22Rv1 (cell line): ENCODE measurements around the gene EIF4G3.

Source experiments
- ZFX ChIP-seq: fragments of 450-650 bp; IDR thresholded peaks from 2 replicates; pipeline ENCODE4 v1.6.1; 2017; ENCODE audit warnings: antibody characterized with exemption, borderline replicate concordance
- TF ChIP-seq, protein P1 (sequence below): fragments of 450-650 bp; IDR thresholded peaks from 2 replicates; pipeline ENCODE4 v1.5.1; 2017; ENCODE audit warnings: mild to moderate bottlenecking

DNA sequence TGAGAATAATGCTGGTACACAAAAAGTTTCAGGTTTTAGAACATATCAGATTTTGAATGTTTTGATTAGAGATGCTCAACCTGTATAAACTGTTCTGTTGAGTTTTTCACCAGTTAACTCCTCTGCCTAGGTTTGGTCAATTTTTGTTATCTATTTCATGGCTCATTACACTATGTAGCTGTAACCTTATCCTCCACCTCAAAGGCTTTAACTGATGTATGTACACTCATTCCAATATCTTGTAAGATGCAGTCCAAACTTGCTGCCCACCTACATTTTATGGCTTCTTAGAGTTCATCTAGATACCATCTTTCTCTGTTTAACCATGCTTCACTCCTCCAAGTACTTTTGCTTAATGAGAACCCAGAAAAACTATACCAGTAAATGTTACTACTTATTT is 107.8 kb downstream of the EIF4G3 start:
- TF ChIP-seq, protein P1, sequence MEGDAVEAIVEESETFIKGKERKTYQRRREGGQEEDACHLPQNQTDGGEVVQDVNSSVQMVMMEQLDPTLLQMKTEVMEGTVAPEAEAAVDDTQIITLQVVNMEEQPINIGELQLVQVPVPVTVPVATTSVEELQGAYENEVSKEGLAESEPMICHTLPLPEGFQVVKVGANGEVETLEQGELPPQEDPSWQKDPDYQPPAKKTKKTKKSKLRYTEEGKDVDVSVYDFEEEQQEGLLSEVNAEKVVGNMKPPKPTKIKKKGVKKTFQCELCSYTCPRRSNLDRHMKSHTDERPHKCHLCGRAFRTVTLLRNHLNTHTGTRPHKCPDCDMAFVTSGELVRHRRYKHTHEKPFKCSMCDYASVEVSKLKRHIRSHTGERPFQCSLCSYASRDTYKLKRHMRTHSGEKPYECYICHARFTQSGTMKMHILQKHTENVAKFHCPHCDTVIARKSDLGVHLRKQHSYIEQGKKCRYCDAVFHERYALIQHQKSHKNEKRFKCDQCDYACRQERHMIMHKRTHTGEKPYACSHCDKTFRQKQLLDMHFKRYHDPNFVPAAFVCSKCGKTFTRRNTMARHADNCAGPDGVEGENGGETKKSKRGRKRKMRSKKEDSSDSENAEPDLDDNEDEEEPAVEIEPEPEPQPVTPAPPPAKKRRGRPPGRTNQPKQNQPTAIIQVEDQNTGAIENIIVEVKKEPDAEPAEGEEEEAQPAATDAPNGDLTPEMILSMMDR, result no peak
- no peak for TF ChIP-seq ZFX
